Measurements from ENCODE around the gene DCAF17. TPM values are rescaled to one million over a fixed set of nuclear protein-coding genes. Genes with fewer than 3 reads are reported as not detected.

DCAF17 gene
- total RNA-seq, 2 experiments from 2014 or later = 13.0 to 14.3 TPM

DNA sequence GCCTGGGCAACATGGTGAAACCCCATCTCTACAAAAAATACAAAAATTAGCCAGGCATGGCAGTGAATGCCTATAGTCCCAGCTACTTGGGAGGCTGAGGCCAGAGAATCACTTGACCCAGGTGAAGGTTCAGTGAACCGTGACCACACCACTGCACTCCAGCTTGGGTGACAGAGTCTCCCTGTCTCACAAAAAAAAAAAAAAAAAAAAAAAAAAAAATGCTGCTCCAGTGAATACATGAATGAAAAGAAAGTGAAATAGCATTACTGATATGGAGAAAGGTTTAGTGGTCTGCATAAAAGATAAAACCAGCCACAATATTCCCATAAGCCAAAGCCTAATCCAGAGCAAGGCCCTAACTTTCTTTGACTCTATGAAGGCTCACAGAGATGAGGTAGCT is 44.7 kb upstream of the DCAF17 start:
- H3K4me1 ChIP-seq (ENCODE audit: insufficient read depth, low read length) = no peaks in the 10 kb centered on the region
- ChIA-PET POLR2A (no interaction called here), CTCF (no interaction called here)
- Mint-ChIP-seq H3K36me3 (ENCODE audit: low read depth) (peaks cover 16% of the 10 kb centered on the region), H3K4me3 (no peak overlapping the region), H3K9me3 (no peaks in the 10 kb centered on the region), H3K4me1 (ENCODE audit: low read depth) (peaks cover 8% of the 10 kb centered on the region), H3K27me3 (no peaks in the 10 kb centered on the region), H3K27ac (no peak overlapping the region)
- no peak for DNase-seq
- no peaks in the 10 kb centered on the region for H3K27me3 ChIP-seq (ENCODE audit: control insufficient read depth in 1 of 2, insufficient read depth in 2 of 2, low read length in 2 of 2)
- no peak overlapping the region for H3K4me3 ChIP-seq (ENCODE audit: low read length)
- ATAC-seq (ENCODE audit: poor library complexity) = no peak
- no peak for TF ChIP-seq CTCF (IDR thresholded peaks at IDR 0.05)
- H3K9me3 ChIP-seq (ENCODE audit: control insufficient read depth in 1 of 2, insufficient read depth in 1 of 2, low read length in 2 of 2) = no peaks in the 10 kb centered on the region
- no peak overlapping the region for H3K27ac ChIP-seq (ENCODE audit: low read depth in 1 of 2, low read length in 2 of 2)
- H3K36me3 ChIP-seq (ENCODE audit: insufficient read depth, low read length) = no peaks in the 10 kb centered on the region
- intact Hi-C loops (cut with DNase I, micrococcal nuclease) = no loop called here

DNA sequence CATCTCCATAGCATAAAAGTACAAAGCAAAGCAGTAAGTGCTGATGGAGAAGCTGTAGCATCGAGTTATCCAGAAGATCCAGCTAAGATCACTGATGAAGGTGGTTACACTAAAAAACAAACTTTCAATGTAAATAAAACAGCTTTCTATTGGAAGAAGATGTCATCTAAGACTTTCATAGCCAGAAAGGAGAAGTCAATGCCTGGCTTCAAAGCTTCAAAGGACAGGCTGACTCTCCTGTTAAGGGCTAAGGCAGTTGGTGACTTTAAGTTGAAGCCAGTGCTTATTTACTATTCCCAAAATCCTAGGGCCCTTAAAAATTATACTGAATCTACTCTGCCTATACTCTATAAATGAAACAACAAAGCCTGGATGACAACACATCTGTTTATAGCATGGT is 44.2 kb upstream of the DCAF17 start:
- no peak for TF ChIP-seq CTCF (IDR thresholded peaks at IDR 0.05)
- Histone ChIP-seq H3K36me3 (ENCODE audit: insufficient read depth, low read length) (no peaks in the 10 kb centered on the region), H3K27ac (ENCODE audit: low read depth in 1 of 2, low read length in 2 of 2) (no peak overlapping the region), H3K4me1 (ENCODE audit: insufficient read depth, low read length) (no peaks in the 10 kb centered on the region), H3K27me3 (ENCODE audit: control insufficient read depth in 1 of 2, insufficient read depth in 2 of 2, low read length in 2 of 2) (no peaks in the 10 kb centered on the region), H3K4me3 (ENCODE audit: low read length) (no peak overlapping the region), H3K9me3 (ENCODE audit: control insufficient read depth in 1 of 2, insufficient read depth in 1 of 2, low read length in 2 of 2) (no peaks in the 10 kb centered on the region)
- intact Hi-C loops (cut with DNase I, micrococcal nuclease) = no loop called here
- no peak for ATAC-seq (ENCODE audit: poor library complexity)
- Mint-ChIP-seq H3K4me3 (no peak overlapping the region), H3K36me3 (ENCODE audit: low read depth) (peaks cover 16% of the 10 kb centered on the region), H3K4me1 (ENCODE audit: low read depth) (peaks cover 8% of the 10 kb centered on the region), H3K9me3 (no peaks in the 10 kb centered on the region), H3K27ac (no peak overlapping the region), H3K27me3 (no peaks in the 10 kb centered on the region)
- POLR2A ChIA-PET = no interaction called here
- no peak for DNase-seq
- CTCF ChIA-PET = no interaction called here

DNA sequence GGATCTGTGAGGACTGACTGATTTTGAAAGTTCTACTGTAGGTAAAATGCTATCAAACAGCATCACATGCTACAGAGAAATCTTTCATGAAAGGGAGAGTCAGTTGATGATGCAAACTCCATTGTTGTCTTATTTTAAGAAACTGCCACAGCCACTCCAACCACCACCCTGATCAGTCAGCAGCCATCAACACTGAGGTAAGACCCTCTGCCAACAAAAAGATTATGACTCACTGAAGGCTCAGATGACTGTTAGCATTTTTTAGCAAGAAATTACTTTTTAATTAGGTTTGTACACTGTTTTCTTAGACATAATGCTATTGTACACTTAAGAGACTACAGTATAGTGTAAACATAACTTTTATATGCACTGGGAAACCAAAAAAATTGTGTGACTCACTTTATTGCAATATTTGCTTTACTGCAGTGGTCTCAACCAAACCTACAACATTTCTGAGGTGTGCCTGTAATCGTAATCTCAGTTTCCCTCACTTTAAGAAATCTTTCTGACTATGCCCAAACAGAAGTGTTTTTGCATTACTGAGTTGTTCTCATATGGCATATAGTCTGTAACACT is 43.0 kb upstream of the DCAF17 start:
- no peak overlapping the region for H3K27ac Mint-ChIP-seq
- intact Hi-C loops (cut with DNase I, micrococcal nuclease) = no loop called here
- peaks cover 2% of the 10 kb centered on the region for H3K4me1 Mint-ChIP-seq (ENCODE audit: low read depth)
- no peaks in the 10 kb centered on the region for H3K4me1 ChIP-seq (ENCODE audit: insufficient read depth, low read length)
- H3K36me3 ChIP-seq (ENCODE audit: insufficient read depth, low read length) = no peaks in the 10 kb centered on the region
- H3K27ac ChIP-seq (ENCODE audit: low read depth in 1 of 2, low read length in 2 of 2) = no peak overlapping the region
- no peak overlapping the region for H3K4me3 Mint-ChIP-seq
- no peaks in the 10 kb centered on the region for H3K27me3 Mint-ChIP-seq
- H3K9me3 ChIP-seq (ENCODE audit: control insufficient read depth in 1 of 2, insufficient read depth in 1 of 2, low read length in 2 of 2) = no peaks in the 10 kb centered on the region
- no peaks in the 10 kb centered on the region for H3K27me3 ChIP-seq (ENCODE audit: control insufficient read depth in 1 of 2, insufficient read depth in 2 of 2, low read length in 2 of 2)
- ATAC-seq (ENCODE audit: poor library complexity) (no peak), DNase-seq (no peak)
- peaks cover 9% of the 10 kb centered on the region for H3K36me3 Mint-ChIP-seq (ENCODE audit: low read depth)
- CTCF ChIA-PET = no interaction called here
- no peak for TF ChIP-seq CTCF (IDR thresholded peaks at IDR 0.05)
- no peaks in the 10 kb centered on the region for H3K9me3 Mint-ChIP-seq
- H3K4me3 ChIP-seq (ENCODE audit: low read length) = no peak overlapping the region
- POLR2A ChIA-PET = no interaction called here

Data from CD4-positive, alpha-beta T cell (primary cell).